Measurements from ENCODE around the gene CBFB. TPM values are rescaled to one million over a fixed set of nuclear protein-coding genes. Genes with fewer than 3 reads are reported as not detected.

CBFB gene
- total and polyA plus RNA-seq, 5 experiments from 2014 or later, result 61.2 to 95.0 (median 79.8) TPM

DNA sequence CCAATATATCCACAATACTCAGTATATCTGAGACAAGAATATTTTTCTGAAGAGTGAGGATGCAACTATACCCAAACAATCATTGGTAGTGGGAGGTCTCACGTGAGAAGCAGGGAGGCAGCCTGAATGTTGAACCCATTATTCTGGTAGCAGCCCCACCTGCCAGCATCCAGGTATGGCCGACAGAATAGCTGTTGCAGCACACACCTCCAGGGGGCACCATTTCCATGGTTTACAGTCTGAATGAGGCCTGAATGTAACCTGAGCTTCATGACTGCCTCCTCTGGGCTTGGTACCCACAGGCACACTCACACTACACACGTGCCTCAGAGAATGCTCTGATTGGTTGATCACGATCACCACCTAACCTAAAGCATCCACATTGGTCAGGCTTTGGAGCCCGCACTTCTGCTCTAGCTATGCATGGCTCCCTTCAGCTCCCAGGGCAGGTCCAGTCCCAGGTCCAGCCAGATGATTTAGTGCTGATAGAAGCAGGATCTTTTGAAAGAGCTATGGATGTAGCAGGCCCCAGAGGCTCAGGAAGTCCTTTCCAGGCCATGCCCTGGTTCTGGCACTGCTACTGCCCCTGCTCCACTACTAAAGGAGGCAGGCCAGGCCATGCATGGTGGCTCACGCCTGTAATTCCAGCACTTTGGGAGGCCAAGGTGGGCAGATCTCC, 11.0 kb upstream of the CBFB start:
- H3K36me3 Mint-ChIP-seq, result peaks cover 0 to 2% (median 0%) of the 10 kb centered on the region in 3 donors
- POLR2A ChIA-PET, result interaction anchor here (0.7 to 2.2 kb wide), 3 partner anchors 11 to 137 kb away, joined by 3 to 20 read pairs (median 3); partner anchors contain the start of genes CBFB and PHAF1
- ATAC-seq (peak; percentile 77 to 89), DNase-seq (peak; percentile 67 to 90 (median 78))
- H3K9me3 Mint-ChIP-seq, result no peaks in the 10 kb centered on the region
- H3K27me3 Mint-ChIP-seq, result peaks cover 0 to 2% (median 0%) of the 10 kb centered on the region in 5 donors
- H3K4me1 Mint-ChIP-seq, result peaks cover 0 to 9% (median 7%) of the 10 kb centered on the region in 4 donors
- H3K4me3 Mint-ChIP-seq, result no peak overlapping the region
- peak overlapping the region in 3 of 10 donors; percentile 33 to 83 (median 37) for H3K27ac Mint-ChIP-seq

DNA sequence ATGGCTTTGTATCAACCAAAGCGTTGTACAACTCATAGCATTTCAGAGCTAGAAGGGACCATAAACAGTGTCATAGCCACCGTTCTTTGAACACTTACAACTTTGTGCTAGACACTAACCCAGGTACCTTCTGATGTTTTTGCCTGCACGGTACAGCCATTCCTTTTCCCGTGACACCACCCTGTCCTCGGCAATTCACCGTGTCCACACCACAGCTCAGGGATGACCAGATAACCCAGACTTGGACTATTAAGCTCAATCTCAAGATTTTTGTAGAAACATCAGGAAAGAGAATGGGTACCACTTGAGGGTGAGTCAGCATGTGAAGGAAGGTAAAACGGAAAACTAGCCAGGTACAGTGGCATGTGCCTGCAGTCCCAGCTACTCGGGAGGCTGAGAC, 9.8 kb upstream of the CBFB start:
- ATAC-seq (no peak), DNase-seq (no peak)
- Mint-ChIP-seq H3K27me3 (peaks cover 0 to 2% (median 0%) of the 10 kb centered on the region in 5 donors), H3K36me3 (peaks cover 0 to 2% (median 0%) of the 10 kb centered on the region in 3 donors), H3K27ac (no peak overlapping the region), H3K4me1 (peaks cover 0 to 11% (median 3%) of the 10 kb centered on the region in 4 donors), H3K4me3 (no peak overlapping the region), H3K9me3 (no peaks in the 10 kb centered on the region)
- POLR2A ChIA-PET, result interaction anchor here (1.1 kb wide), 1 partner anchor 9 kb away, joined by 4 read pairs; no protein-coding TSS in a partner anchor

DNA sequence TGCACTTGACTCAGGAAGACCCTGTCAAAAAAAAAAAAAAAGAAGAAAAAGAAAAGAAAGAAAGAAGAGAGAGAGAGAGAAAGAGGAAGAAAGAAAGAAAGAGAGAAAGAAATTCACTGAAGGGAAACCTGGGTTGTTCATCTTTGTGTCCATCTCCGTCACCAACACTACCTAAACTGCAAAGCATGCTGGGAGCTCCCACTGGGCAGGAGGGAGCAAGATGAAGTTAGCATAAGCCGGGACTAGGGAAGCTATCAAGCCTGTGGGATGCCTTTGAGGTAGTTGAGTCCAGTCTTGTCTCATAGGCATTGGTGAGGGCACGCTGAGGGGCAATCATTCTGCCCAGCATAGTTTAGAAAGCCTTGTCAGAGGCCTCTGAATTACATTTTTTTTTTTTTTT, 7.6 kb upstream of the CBFB start:
- H3K4me1 Mint-ChIP-seq, result peaks cover 0 to 6% (median 2%) of the 10 kb centered on the region in 4 donors
- no peaks in the 10 kb centered on the region for H3K27me3 Mint-ChIP-seq
- H3K27ac Mint-ChIP-seq, result no peak overlapping the region
- POLR2A ChIA-PET, result interaction anchor here (0.7 kb wide), 1 partner anchor 82 kb away, joined by 4 read pairs; no protein-coding TSS in a partner anchor
- DNase-seq (no peak), ATAC-seq (no peak)
- H3K4me3 Mint-ChIP-seq, result no peak overlapping the region
- H3K36me3 Mint-ChIP-seq, result peaks cover 0 to 2% (median 0%) of the 10 kb centered on the region in 3 donors
- no peaks in the 10 kb centered on the region for H3K9me3 Mint-ChIP-seq

DNA sequence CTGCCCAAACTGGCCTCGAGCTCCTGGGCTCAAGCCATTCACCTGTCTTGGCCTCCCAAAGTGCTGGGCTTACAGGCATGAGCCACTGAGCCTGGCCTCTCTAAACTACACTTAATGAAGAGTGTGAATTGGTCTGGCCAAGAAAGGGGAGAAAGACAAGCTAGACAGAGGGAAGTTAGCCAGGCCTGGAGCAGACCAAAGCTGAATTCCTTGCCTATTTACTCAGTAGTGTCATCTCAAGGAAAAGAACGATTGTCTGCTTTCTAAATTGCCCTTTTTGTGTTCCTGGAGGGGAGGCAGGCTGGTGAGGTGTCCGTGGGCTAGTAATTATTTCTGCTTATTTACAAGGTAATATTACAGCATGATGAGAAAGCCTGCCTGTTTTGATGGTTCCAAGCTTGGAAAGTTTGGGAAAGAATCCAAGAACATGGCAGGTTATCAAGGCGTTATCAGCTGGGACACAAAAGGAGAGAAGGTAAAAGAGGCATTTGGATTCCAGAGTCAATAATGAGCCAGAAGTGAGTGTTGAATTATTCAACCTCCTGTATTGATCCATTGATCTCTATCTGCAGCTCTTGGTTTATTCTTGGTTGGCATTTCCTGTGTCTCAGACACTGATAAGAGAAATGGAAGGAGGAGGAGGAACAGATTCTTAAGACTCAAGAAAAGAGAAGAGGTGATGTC, 6.3 kb upstream of the CBFB start:
- Mint-ChIP-seq H3K9me3 (no peaks in the 10 kb centered on the region), H3K27ac (peak overlapping the region in 1 of 10 donors; percentile 53), H3K27me3 (no peaks in the 10 kb centered on the region), H3K4me1 (peaks cover 0 to 11% (median 4%) of the 10 kb centered on the region in 4 donors), H3K4me3 (peak overlapping the region in 1 of 10 donors; percentile 0), H3K36me3 (peaks cover 0 to 2% (median 0%) of the 10 kb centered on the region in 3 donors)
- POLR2A ChIA-PET, result interaction anchor here (0.6 to 0.8 kb wide), 3 partner anchors 9 to 135 kb away, joined by 3 to 9 read pairs (median 4); no protein-coding TSS in a partner anchor
- ATAC-seq, result no peak
- DNase-seq, result no peak

DNA sequence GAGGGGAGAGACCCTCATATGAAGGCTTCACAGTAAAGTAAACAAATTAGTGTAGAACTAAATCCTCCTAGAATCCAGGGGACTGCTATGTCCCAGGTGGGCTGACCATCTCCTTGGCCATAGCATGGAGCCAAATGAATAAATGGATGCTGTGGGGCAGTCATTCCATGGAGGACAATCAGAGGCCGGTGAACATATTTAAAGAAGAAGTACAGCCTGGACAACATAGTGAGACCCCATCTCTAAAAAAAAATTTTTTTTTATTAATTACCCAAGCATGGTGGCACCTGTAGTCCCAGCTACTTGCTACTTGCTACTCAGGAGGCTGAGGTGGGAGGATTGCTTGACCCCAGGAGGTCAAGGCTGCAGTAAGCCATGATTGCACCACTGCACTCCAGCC, 5.3 kb upstream of the CBFB start:
- Mint-ChIP-seq H3K4me3 (no peak overlapping the region), H3K4me1 (peaks cover 0 to 14% (median 7%) of the 10 kb centered on the region in 4 donors), H3K36me3 (peaks cover 0 to 2% (median 0%) of the 10 kb centered on the region in 3 donors), H3K27ac (no peak overlapping the region), H3K9me3 (no peaks in the 10 kb centered on the region), H3K27me3 (no peaks in the 10 kb centered on the region)
- no peak for DNase-seq
- ATAC-seq, result no peak
- POLR2A ChIA-PET, result interaction anchor here (0.7 kb wide), 1 partner anchor 73 kb away, joined by 6 read pairs; no protein-coding TSS in a partner anchor

DNA sequence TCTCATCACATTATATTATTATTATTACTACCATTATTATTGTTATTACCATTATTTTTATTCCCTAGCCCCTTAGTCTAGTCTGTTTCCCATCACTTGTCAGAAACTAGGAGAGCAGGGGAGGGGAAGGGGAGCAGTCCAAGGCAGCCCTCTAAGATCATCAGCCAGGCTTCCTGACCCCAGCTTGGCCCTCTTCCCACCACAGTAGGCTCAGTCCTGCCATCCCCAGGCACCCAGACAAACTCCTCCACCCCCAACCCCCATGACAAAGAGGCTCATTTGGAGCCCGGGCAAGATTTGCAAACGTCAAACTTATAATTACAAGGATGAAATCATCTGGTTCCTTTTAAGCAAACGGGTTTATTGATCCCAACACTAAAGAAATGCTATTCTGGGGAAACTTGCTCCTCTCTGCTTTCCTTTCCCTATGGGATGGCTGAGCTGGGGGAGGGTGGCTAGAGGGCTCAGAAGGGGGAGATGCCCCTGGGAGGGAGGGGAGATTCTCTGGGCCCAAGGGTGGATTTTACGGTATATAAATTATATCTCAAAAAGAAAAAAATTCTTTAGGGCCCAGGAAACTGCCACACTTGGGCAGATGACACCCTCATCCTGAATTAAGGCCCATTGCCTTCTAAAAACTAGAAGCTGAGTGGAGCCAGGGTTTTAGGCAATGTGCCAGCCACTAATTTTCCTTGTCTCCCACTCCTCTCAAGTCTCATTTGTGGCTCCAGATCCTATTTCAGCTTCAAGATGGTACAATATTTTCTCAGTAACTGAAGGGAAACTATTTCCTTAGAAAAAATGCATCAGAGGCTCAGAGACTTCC, 4.4 kb upstream of the CBFB start:
- H3K27me3 Mint-ChIP-seq, result no peaks in the 10 kb centered on the region
- H3K9me3 Mint-ChIP-seq, result no peaks in the 10 kb centered on the region
- no peak for ATAC-seq
- peaks cover 0 to 14% (median 7%) of the 10 kb centered on the region in 4 donors for H3K4me1 Mint-ChIP-seq
- H3K27ac Mint-ChIP-seq, result no peak overlapping the region
- DNase-seq, result no peak
- no peak overlapping the region for H3K4me3 Mint-ChIP-seq
- POLR2A ChIA-PET, result interaction anchor here (0.7 kb wide), 1 partner anchor 580 kb away, joined by 3 read pairs; no protein-coding TSS in a partner anchor
- peaks cover 0 to 2% (median 0%) of the 10 kb centered on the region in 3 donors for H3K36me3 Mint-ChIP-seq

DNA sequence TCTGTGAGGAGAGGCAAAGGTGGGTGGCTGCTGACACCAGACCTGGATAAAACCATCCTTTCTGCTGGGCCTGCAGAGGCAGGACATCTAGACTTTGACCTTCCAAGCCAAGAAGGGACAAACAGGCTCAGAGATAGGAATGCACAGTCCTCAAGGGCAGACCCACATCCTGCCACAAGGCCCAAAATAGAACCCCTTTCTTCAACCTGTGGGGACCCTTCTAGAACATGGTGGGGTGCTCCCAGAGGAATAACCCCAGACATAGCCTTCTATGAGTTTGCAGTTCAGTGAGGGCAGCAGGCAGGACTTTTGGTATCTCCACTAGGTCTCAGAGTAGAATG, 3.8 kb upstream of the CBFB start:
- Mint-ChIP-seq H3K36me3 (peaks cover 0 to 2% (median 0%) of the 10 kb centered on the region in 3 donors), H3K27ac (peak overlapping the region in 1 of 10 donors; percentile 27), H3K27me3 (no peaks in the 10 kb centered on the region), H3K9me3 (no peaks in the 10 kb centered on the region), H3K4me1 (peaks cover 4 to 18% (median 9%) of the 10 kb centered on the region in 4 donors), H3K4me3 (peak overlapping the region in 2 of 10 donors; percentile 22 to 38)
- POLR2A ChIA-PET, result interaction anchor here (0.7 kb wide), 2 partner anchors 17 to 581 kb away, joined by 3 read pairs; no protein-coding TSS in a partner anchor
- ATAC-seq, result no peak
- no peak for DNase-seq

DNA sequence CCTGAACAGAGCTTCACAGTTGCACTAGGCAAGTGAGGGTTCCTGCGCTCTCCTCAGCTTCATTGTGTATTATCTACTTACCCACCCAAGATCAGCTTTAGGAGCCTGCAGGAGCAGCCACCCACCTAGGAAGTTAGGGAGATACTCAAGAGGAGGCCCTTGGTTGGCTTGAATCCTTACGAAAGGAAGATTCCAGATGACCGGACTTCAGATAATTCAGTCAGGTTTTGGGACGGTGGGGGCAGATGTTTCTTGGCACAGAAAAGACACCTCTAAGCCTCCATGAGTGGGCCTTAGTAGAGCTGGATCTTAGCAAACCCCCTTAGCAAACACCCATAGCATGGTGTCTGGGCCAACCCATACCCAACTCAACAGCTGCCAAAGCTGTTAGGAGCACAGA, 2.4 kb upstream of the CBFB start:
- Mint-ChIP-seq H3K27ac (peak overlapping the region in 2 of 10 donors; percentile 52 to 61), H3K9me3 (no peaks in the 10 kb centered on the region), H3K36me3 (peaks cover 0 to 5% (median 2%) of the 10 kb centered on the region in 3 donors), H3K27me3 (no peaks in the 10 kb centered on the region), H3K4me1 (peaks cover 5 to 30% (median 21%) of the 10 kb centered on the region in 4 donors), H3K4me3 (peak overlapping the region in 1 of 10 donors; percentile 63)
- DNase-seq (no peak), ATAC-seq (no peak)
- POLR2A ChIA-PET, result interaction anchor here (0.7 to 1.7 kb wide), 3 partner anchors 18 to 137 kb away, joined by 3 to 5 read pairs (median 3); partner anchors contain the start of gene B3GNT9

DNA sequence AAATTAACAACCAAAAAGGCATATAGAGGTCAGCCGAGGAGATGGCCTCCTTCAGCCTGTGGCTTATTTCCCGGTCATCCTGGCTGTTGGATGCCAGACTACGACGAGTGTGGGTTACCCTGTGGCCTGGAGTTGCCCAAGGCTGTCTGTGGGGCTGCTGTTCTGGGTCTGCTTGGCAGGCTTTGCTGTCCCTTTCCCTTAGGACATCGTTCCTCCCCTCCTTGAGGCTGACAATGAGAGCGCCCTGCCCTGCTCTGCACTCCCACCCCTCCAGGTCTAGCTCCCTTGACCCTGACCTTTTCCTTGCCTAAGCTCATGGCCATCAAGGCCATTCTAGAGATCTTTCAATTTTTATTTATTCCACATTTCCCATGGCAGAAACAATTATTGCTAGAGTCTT, 1.9 kb upstream of the CBFB start:
- DNase-seq (no peak), ATAC-seq (no peak)
- peak overlapping the region in 5 of 10 donors; percentile 22 to 65 (median 50) for H3K4me3 Mint-ChIP-seq
- POLR2A ChIA-PET, result interaction anchor here (1.1 to 1.7 kb wide), 2 partner anchors 124 to 137 kb away, joined by 3 to 5 read pairs; partner anchors contain the start of gene B3GNT9
- H3K27ac Mint-ChIP-seq, result peak overlapping the region in 9 of 10 donors; percentile 34 to 84 (median 67)
- peaks cover 0 to 9% (median 2%) of the 10 kb centered on the region in 3 donors for H3K36me3 Mint-ChIP-seq
- peaks cover 5 to 34% (median 26%) of the 10 kb centered on the region in 4 donors for H3K4me1 Mint-ChIP-seq
- no peaks in the 10 kb centered on the region for H3K27me3 Mint-ChIP-seq
- no peaks in the 10 kb centered on the region for H3K9me3 Mint-ChIP-seq

DNA sequence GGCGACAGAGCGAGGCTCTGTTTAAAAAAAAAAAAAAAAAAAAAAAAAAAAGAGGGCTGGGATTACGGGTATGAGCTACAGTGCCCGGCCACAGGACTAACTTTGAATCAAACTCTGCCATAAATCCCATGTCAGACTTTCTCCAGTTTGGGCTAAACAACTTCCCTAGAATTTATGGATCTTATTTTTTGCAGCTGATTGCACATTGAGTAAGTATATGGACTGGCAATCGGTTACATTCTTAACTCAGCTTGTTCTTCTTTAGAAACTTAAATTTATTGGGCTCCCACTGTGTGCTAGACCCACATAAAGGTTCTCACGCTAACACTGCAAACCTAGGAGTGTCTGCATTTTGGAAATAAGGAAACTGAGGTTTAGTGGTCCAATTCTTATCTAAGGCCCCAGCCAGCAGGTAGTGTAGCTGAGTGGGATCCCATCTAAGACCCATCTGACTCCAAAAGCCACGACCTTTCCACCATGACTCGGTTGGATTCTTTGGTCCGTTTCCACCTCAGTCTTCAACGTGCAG, 718 bp upstream of the CBFB start:
- H3K9me3 Mint-ChIP-seq, result no peaks in the 10 kb centered on the region
- peak overlapping the region; percentile 88 to 98 (median 97) for H3K27ac Mint-ChIP-seq
- H3K36me3 Mint-ChIP-seq, result peaks cover 0 to 18% (median 2%) of the 10 kb centered on the region in 3 donors
- no peaks in the 10 kb centered on the region for H3K27me3 Mint-ChIP-seq
- POLR2A ChIA-PET, result interaction anchor here (0.6 to 3.1 kb wide), 18 partner anchors 9 to 1245 kb away, joined by 3 to 26 read pairs (median 3); partner anchors contain the start of genes MATCAP1, PHAF1 and TMEM208
- DNase-seq (peak in 1 of 10 donors; percentile 21), ATAC-seq (no peak)
- H3K4me3 Mint-ChIP-seq, result peak overlapping the region; percentile 72 to 92 (median 80)
- H3K4me1 Mint-ChIP-seq, result peaks cover 2 to 46% (median 38%) of the 10 kb centered on the region in 4 donors

DNA sequence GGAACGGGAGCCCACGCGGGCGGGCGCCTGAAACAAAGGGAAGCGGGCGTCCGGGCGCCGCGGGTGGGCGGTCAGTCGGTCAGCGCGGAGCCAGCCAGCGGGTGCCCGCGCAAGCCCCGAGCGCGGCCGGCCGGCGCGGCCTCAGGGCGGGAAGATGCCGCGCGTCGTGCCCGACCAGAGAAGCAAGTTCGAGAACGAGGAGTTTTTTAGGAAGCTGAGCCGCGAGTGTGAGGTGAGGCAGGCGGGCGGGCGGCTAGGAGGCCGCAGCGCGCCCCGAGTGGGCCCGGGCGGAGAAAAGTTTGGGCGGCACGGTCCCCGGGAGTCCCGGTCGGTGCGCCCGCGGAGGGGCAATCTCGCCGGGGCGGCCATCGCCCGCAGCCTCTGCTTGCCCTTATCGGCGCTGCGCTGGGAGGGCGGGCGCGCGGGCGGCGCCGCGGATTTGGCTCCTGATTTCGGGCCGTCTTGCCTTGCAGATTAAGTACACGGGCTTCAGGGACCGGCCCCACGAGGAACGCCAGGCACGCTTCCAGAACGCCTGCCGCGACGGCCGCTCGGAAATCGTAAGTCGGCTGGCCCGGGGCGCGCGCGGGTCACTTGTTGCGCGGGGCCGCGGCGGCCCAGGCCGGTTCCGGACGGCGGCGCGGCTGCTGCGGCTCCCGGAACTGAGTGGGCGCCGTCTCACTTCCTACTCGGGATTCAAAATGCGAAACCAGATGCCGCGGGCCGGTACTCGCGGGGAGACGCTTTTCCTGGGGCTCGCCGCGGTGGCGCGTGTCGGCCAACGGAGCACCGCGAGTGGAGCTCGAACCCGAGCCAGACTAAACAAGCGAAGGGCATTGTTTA, 526 bp downstream of the CBFB start:
- Mint-ChIP-seq H3K36me3 (peaks cover 0 to 25% (median 4%) of the 10 kb centered on the region in 3 donors), H3K27me3 (no peaks in the 10 kb centered on the region), H3K9me3 (no peaks in the 10 kb centered on the region), H3K4me3 (peak overlapping the region; percentile 80 to 93 (median 90)), H3K4me1 (peaks cover 2 to 56% (median 45%) of the 10 kb centered on the region in 4 donors), H3K27ac (peak overlapping the region in 9 of 10 donors; percentile 77 to 93 (median 88))
- ATAC-seq (peak; percentile 35 to 39), DNase-seq (peak; percentile 30 to 71 (median 50))
- POLR2A ChIA-PET, result interaction anchor here (0.6 to 3.1 kb wide), 13 partner anchors 12 to 197 kb away, joined by 3 to 26 read pairs (median 4); partner anchors contain the start of genes PHAF1, TMEM208 and TRADD
